HepG2 (cell line): ENCODE results near the gene RNF125. TPM values are rescaled to one million over a fixed set of nuclear protein-coding genes. Genes with fewer than 3 reads are reported as not detected.
A peak's percentile ranks its signal among the peaks of the same experiment; 100 is the strongest.

ENCODE experiments used
- CBX2 ChIP-seq, 2 experiments: fragments of 200-600 bp in 1 of 2; sonication (generic); formaldehyde crosslinking in 1 of 2; IDR thresholded peaks; 2 replicates each; pipeline versions ENCODE4 v1.7.0 to v1.8.1; 2018 to 2022; ENCODE audit warnings: low read depth in 2 of 2, low read length in 1 of 2, mild to moderate bottlenecking in 1 of 2, missing genetic modification reagents in 1 of 2
- FLYWCH1 ChIP-seq: sonication (generic); formaldehyde crosslinking; IDR thresholded peaks from 2 replicates; pipeline ENCODE4 v1.8.1; 2023; ENCODE audit warnings: mild to moderate bottlenecking, missing genetic modification reagents
- FOXA3 ChIP-seq: IDR thresholded peaks from 2 replicates; pipeline ENCODE4 v1.6.1; 2016; ENCODE audit warnings: missing genetic modification reagents, missing compliant biosample characterization
- GFI1 ChIP-seq: sonication (generic); formaldehyde crosslinking; IDR thresholded peaks from 2 replicates; pipeline ENCODE4 v1.5.0; 2020; ENCODE audit warnings: missing genetic modification reagents, mild to moderate bottlenecking, borderline replicate concordance
- HIVEP1 ChIP-seq: sonication (generic); formaldehyde crosslinking; IDR thresholded peaks from 2 replicates; pipeline ENCODE4 v1.4.0; 2020; ENCODE audit warnings: mild to moderate bottlenecking, missing genetic modification reagents
- HNRNPH1 ChIP-seq: fragments of 200-400 bp; formaldehyde crosslinking; optimal IDR thresholded peaks from 2 replicates; pipeline ENCODE3; 2017; ENCODE audit warnings: mild to moderate bottlenecking, low read depth, low read length
- KMT2A ChIP-seq: sonication (generic); formaldehyde crosslinking; IDR thresholded peaks from 2 replicates; pipeline ENCODE4 v1.4.0; 2020; ENCODE audit warnings: missing genetic modification reagents
- MAFK ChIP-seq, 2 experiments: IDR thresholded peaks in 1 of 2; conservative IDR thresholded peaks in 1 of 2; 2 replicates each; pipeline ENCODE4 v1.6.1; 2011; ENCODE audit warnings: improper control_type of control experiment in 2 of 2, low read length in 2 of 2
- MAZ ChIP-seq, 2 experiments: sonication (generic) in 1 of 2; formaldehyde crosslinking in 1 of 2; IDR thresholded peaks; 2 replicates each; pipeline versions ENCODE4 v1.5.0 to v1.6.1; 2012 to 2020; ENCODE audit warnings: low read depth in 2 of 2, mild to moderate bottlenecking in 2 of 2, borderline replicate concordance in 1 of 2, improper control_type of control experiment in 1 of 2, low read length in 1 of 2, missing genetic modification reagents in 1 of 2, moderate library complexity in 1 of 2
- NCOA1 ChIP-seq: sonication (generic); formaldehyde crosslinking; IDR thresholded peaks from 2 replicates; pipeline ENCODE4 v1.9.0; 2021; ENCODE audit warnings: missing genetic modification reagents
- NFE2L1 ChIP-seq: sonication (generic); formaldehyde crosslinking; IDR thresholded peaks from 2 replicates; pipeline ENCODE4 v1.4.0; 2020; ENCODE audit warnings: missing genetic modification reagents, mild to moderate bottlenecking, borderline replicate concordance
- PHB2 ChIP-seq: fragments of 450-650 bp; IDR thresholded peaks from 2 replicates; pipeline ENCODE4 v1.6.1; 2018; ENCODE audit not compliant: partially characterized antibody
- POLR2A ChIP-seq, 2 experiments: IDR thresholded peaks; 2 replicates each; pipeline ENCODE4 v1.6.1; 2011; ENCODE audit warnings: low read depth in 2 of 2, low read length in 2 of 2, mild to moderate bottlenecking in 1 of 2, moderate library complexity in 1 of 2; ENCODE audit not compliant: insufficient read depth in 1 of 2
- POLR2G ChIP-seq: fragments of 200-400 bp; formaldehyde crosslinking; IDR thresholded peaks from 2 replicates; pipeline ENCODE4 v1.6.1; 2018; ENCODE audit warnings: mild to moderate bottlenecking, low read depth, low read length, moderate library complexity
- SOX5 ChIP-seq: IDR thresholded peaks from 2 replicates; pipeline ENCODE4 v1.6.1; 2016; ENCODE audit warnings: borderline replicate concordance
- TBL1XR1 ChIP-seq: fragments of 150-350 bp; IDR thresholded peaks from 2 replicates; pipeline ENCODE4 v1.6.1; 2014; ENCODE audit warnings: borderline replicate concordance, low read length; ENCODE audit not compliant: partially characterized antibody
- ZBTB1 ChIP-seq: sonication (generic); formaldehyde crosslinking; IDR thresholded peaks from 2 replicates; pipeline ENCODE4 v1.4.0; 2020; ENCODE audit warnings: missing genetic modification reagents, borderline replicate concordance
- ZBTB38 ChIP-seq: sonication (generic); formaldehyde crosslinking; IDR thresholded peaks from 2 replicates; pipeline ENCODE4 v1.5.1; 2020; ENCODE audit warnings: mild to moderate bottlenecking, missing genetic modification reagents
- ZBTB7B ChIP-seq: sonication (generic); formaldehyde crosslinking; IDR thresholded peaks from 2 replicates; pipeline ENCODE4 v1.4.0; 2020; ENCODE audit warnings: missing genetic modification reagents
- ZNF205 ChIP-seq: IDR thresholded peaks from 2 replicates; pipeline ENCODE4 v1.6.1; 2018; ENCODE audit warnings: missing biosample characterization, missing genetic modification reagents
- ZNF30 ChIP-seq: sonication (generic); formaldehyde crosslinking; IDR thresholded peaks from 2 replicates; pipeline ENCODE4 v1.5.0; 2020; ENCODE audit warnings: mild to moderate bottlenecking, missing genetic modification reagents
- ZNF557 ChIP-seq: sonication (generic); formaldehyde crosslinking; IDR thresholded peaks from 2 replicates; pipeline ENCODE4 v1.4.0; 2020; ENCODE audit warnings: missing genetic modification reagents
- ZNF720 ChIP-seq: sonication (generic); formaldehyde crosslinking; IDR thresholded peaks from 2 replicates; pipeline ENCODE4 v1.4.0; 2020; ENCODE audit warnings: missing genetic modification reagents
- ZSCAN12 ChIP-seq: sonication (generic); formaldehyde crosslinking; IDR thresholded peaks from 2 replicates; pipeline ENCODE4 v1.9.0; 2021; ENCODE audit warnings: mild to moderate bottlenecking, missing genetic modification reagents
- polyA plus RNA-seq, 8 experiments: library from polyadenylated mRNA; depleted of rRNA in 3 of 8; stranded (reverse) in 7 of 8; unstranded in 1 of 8; fragments of >200 nt; fragmentation: Illumina TruSeq in 4 of 8; extraction: Trizol in 4 of 8; gene quantifications; 2 replicates each; pipeline versions ENCODE4 v1.2.1 to v1.2.3, GENCODE V29; 2011 to 2016; ENCODE audit warnings: low read depth in 4 of 8, missing spikeins in 1 of 8, mixed read lengths in 1 of 8; ENCODE audit not compliant: insufficient read depth in 1 of 8
- total RNA-seq, 5 experiments: library from RNA; depleted of rRNA; stranded (reverse); fragments of >200 nt; fragmentation: Illumina TruSeq; extraction: Trizol; gene quantifications; 2 replicates each; pipeline ENCODE4 v1.2.3, GENCODE V29; 2016; ENCODE audit warnings: low read depth in 1 of 5
- TF ChIP-seq, protein P1 (sequence below): sonication (generic); formaldehyde crosslinking; IDR thresholded peaks from 2 replicates; pipeline ENCODE4 v1.4.0; 2020; ENCODE audit warnings: mild to moderate bottlenecking, missing genetic modification reagents
- TF ChIP-seq, protein P2 (sequence below): sonication (generic); formaldehyde crosslinking; IDR thresholded peaks from 2 replicates; pipeline ENCODE4 v1.9.0; 2021; ENCODE audit warnings: missing genetic modification reagents, mild to moderate bottlenecking, borderline replicate concordance
- TF ChIP-seq, protein P3 (sequence below): sonication (generic); formaldehyde crosslinking; IDR thresholded peaks from 2 replicates; pipeline ENCODE4 v1.8.1; 2023; ENCODE audit warnings: mild to moderate bottlenecking, missing genetic modification reagents

RNF125 gene
- total and polyA plus RNA-seq, 2 of the 13 experiments (the other 11 are each of a cell fraction or from before 2014, with no cell fraction given), result 0.58 to 1.8 TPM

DNA sequence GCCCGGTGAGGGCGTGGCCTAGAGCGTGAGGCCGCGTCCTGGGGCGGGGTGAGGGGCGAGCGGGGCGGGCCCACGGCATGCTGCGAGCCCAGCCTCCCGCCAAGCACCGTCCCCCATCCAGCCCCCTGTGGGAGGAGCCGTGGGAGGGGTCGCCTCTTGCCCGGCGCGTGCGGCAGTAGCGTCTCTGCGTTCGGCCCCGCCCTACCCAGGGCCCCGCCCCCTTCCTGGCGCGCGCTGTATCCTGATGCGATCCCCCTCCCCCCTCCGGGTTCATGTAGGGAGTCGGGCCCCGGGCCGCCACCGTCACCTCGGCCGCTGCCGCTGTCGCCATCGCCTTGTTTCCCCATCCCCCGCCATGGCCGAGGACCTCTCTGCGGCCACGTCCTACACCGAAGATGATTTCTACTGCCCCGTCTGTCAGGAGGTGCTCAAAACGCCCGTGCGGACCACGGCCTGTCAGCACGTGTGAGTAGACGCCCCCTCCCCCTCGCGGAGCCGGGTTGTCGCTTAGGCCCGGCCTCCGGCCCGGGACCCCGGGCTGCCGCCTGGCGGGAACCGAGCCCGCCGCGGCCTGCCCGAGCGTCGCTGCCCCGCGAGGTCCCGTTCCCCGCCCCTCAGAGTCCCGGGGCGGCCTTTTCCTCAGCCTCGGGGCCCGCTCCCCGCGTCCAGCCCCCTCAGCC lies 73.9 kb downstream of the RNF125 start (continued):
- TF ChIP-seq GFI1 (CRISPR knock-in tag), result no peak
- TF ChIP-seq ZBTB1 (CRISPR knock-in tag), result no peak
- TF ChIP-seq HIVEP1, result no peak
- TF ChIP-seq PHB2, result no peak
- TF ChIP-seq ZNF720 (CRISPR knock-in tag), result no peak
- no peak for TF ChIP-seq NFE2L1
- TF ChIP-seq CBX2 (IDR thresholded peaks at IDR 0.05; ENCODE audit: low read depth, low read length), result no peak
- no peak for TF ChIP-seq CBX2 (CRISPR knock-in tag; IDR thresholded peaks at IDR 0.05; ENCODE audit: low read depth)
- no peak; the same call in 1 of the 2 replicates for TF ChIP-seq FLYWCH1 (CRISPR knock-in tag)
- TF ChIP-seq ZNF205 (CRISPR knock-in tag), result no peak
- peak; percentile 19; the same call in 1 of the 2 replicates for TF ChIP-seq ZNF557 (CRISPR knock-in tag)
- peak; percentile 54; the same call in 1 of the 2 replicates for TF ChIP-seq NCOA1 (CRISPR knock-in tag)
- peak; percentile 70 to 89; a peak in 3 of 4 replicates for TF ChIP-seq POLR2A (IDR thresholded peaks at IDR 0.05; ENCODE audit: insufficient read depth in 1 of 2, low read depth in 2 of 2, low read length in 2 of 2)
- no peak for TF ChIP-seq TBL1XR1
- TF ChIP-seq MAFK (conservative IDR thresholded peaks at IDR 0.05 in 1 of 2, IDR thresholded peaks at IDR 0.05 in 1 of 2; ENCODE audit: low read length in 2 of 2), result no peak
- TF ChIP-seq FOXA3 (CRISPR knock-in tag), result peak; percentile 18; the same call in 1 of the 2 replicates
- TF ChIP-seq, protein P1, sequence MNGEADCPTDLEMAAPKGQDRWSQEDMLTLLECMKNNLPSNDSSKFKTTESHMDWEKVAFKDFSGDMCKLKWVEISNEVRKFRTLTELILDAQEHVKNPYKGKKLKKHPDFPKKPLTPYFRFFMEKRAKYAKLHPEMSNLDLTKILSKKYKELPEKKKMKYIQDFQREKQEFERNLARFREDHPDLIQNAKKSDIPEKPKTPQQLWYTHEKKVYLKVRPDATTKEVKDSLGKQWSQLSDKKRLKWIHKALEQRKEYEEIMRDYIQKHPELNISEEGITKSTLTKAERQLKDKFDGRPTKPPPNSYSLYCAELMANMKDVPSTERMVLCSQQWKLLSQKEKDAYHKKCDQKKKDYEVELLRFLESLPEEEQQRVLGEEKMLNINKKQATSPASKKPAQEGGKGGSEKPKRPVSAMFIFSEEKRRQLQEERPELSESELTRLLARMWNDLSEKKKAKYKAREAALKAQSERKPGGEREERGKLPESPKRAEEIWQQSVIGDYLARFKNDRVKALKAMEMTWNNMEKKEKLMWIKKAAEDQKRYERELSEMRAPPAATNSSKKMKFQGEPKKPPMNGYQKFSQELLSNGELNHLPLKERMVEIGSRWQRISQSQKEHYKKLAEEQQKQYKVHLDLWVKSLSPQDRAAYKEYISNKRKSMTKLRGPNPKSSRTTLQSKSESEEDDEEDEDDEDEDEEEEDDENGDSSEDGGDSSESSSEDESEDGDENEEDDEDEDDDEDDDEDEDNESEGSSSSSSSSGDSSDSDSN (CRISPR knock-in tag), result peak; percentile 83
- peak; percentile 33; the same call in 1 of the 2 replicates for TF ChIP-seq ZBTB38
- TF ChIP-seq, protein P2, sequence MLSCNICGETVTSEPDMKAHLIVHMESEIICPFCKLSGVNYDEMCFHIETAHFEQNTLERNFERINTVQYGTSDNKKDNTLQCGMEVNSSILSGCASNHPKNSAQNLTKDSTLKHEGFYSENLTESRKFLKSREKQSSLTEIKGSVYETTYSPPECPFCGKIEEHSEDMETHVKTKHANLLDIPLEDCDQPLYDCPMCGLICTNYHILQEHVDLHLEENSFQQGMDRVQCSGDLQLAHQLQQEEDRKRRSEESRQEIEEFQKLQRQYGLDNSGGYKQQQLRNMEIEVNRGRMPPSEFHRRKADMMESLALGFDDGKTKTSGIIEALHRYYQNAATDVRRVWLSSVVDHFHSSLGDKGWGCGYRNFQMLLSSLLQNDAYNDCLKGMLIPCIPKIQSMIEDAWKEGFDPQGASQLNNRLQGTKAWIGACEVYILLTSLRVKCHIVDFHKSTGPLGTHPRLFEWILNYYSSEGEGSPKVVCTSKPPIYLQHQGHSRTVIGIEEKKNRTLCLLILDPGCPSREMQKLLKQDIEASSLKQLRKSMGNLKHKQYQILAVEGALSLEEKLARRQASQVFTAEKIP, result no peak
- TF ChIP-seq ZSCAN12, result 0 out of 2 replicates have a peak, but pooled peaks have one; percentile 34
- no peak for TF ChIP-seq ZBTB7B (CRISPR knock-in tag)
- TF ChIP-seq, protein P3, sequence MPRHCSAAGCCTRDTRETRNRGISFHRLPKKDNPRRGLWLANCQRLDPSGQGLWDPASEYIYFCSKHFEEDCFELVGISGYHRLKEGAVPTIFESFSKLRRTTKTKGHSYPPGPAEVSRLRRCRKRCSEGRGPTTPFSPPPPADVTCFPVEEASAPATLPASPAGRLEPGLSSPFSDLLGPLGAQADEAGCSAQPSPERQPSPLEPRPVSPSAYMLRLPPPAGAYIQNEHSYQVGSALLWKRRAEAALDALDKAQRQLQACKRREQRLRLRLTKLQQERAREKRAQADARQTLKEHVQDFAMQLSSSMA (CRISPR knock-in tag), result no peak
- TF ChIP-seq KMT2A (CRISPR knock-in tag), result peak; percentile 75
- peak; percentile 67 for TF ChIP-seq MAZ (IDR thresholded peaks at IDR 0.05; ENCODE audit: borderline replicate concordance, low read depth, low read length)
- peak; percentile 62; the same call in 1 of the 2 replicates for TF ChIP-seq MAZ (CRISPR knock-in tag; IDR thresholded peaks at IDR 0.05; ENCODE audit: low read depth)
- TF ChIP-seq ZNF30 (CRISPR knock-in tag), result no peak
- TF ChIP-seq POLR2G, result no peak; the same call in 1 of the 2 replicates
- TF ChIP-seq HNRNPH1, result no peak
- TF ChIP-seq SOX5 (CRISPR knock-in tag), result peak; percentile 14; the same call in 1 of the 2 replicates
